GM21447 (cell line): ENCODE results near the gene LRRC14B.
"Not testable (repeated sequence)": the region's sequence is repeated elsewhere in the genome, so short reads cannot be mapped to it uniquely, and the experiment has no call there.

ENCODE experiments used
- ATAC-seq: cut with Tn5 transposase; IDR thresholded peaks from one replicate; pipeline ENCODE4 v1.9.1; 2021; ENCODE audit not compliant: unreplicated experiment

The LRRC14B gene

GRCh38 chr5:204966-205670, 13.8 kb downstream of the LRRC14B start:
- no peak for ATAC-seq

DNA sequence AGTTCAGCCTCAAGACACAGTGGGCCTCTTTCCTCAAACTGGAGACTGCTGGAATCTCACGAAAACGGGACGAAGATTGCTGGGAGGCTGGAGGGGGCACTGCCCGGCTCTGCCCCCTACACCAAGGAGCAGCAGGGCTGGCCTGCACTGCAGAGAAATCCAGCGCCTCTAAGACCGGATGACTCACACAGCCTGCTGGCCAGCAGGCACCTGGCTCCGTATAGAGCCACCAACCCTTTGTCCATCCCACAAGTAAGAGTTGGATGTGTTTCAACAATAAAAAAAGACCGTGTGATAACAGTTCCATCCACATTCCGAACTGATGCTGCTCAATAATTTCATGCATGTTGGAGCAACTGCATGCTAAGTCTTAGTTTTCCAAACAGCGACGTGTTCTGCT, 15.1 kb downstream of the LRRC14B start:
- no peak for ATAC-seq

- no peak for ATAC-seq
Measured at GRCh38 chr5:206927-207536, 15.7 kb downstream of the LRRC14B start.

DNA sequence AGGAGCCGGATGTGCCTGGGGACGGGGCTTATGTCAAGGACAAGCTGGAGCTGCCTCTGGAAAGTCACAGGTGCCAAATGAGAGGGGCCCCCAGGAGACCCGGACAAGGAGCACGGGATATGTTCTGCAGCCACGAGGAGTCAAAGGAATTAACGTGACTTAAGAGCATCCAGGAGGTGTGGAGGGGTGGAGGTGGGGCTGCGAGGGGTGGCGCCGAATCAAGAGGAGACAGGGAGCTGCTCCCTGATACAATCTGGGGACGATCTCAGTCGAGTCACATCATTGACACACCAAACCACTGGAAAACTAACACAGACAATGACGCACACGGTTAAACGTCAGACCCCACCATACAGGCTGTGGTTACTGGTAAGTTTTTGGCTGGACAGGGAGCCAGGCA, 16.3 kb downstream of the LRRC14B start:
- ATAC-seq = no peak

DNA sequence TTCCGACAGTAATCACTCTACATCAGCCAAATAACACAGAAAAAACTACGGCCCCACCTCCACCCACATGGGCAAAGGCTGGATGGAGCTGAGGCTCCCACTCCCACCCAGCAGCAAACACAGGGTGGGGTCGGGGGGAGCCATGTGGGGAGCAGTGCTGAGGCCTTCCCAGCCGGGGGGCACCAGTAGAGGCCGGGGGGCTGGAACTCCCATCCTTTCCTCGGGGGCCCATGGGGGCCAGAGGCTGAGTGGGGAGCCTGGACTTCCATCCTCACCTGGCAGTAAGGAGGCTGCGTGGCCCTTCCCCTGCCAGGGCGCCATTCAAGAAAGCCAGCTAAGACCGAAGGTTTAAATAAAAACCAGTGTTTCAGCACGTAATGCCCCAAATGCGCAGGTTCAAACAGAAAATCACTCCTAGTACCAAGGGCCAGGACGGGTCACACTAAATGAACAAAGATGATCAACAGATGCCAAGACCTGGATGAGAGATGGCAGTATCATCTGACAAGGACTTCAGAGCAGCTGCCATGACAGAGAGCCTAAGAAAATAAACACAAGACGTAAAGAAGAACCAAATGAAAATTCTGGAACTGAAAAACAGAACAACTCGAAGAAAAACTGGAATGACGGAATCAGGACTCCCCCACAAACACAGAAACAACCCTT, 17.3 kb downstream of the LRRC14B start:
- no peak for ATAC-seq

GRCh38 chr5:213803-214395, 22.6 kb downstream of the LRRC14B start:
- no peak for ATAC-seq

GRCh38 chr5:215256-215655, 24.0 kb downstream of the LRRC14B start:
- ATAC-seq = not testable (repeated sequence)

DNA sequence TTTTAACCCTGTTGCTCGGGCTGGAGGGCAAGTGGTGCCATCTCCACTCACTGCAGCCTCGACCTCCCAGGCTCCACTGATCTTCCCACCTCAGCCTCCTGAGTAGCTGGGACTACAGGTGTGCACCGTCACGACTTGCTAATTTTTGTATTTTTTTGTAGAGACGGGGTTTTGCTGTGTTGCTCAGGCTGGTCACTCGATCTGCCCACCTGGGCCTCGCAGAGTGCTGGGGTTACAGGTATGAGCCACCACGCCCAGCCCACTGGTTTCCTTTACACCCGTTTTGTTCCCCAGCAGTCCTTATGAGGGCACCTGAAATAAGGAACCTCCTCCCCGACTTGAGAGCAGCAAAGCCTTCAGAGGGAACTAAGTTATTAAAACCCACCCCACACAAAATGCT, 24.8 kb downstream of the LRRC14B start:
- not testable (repeated sequence) for ATAC-seq

DNA sequence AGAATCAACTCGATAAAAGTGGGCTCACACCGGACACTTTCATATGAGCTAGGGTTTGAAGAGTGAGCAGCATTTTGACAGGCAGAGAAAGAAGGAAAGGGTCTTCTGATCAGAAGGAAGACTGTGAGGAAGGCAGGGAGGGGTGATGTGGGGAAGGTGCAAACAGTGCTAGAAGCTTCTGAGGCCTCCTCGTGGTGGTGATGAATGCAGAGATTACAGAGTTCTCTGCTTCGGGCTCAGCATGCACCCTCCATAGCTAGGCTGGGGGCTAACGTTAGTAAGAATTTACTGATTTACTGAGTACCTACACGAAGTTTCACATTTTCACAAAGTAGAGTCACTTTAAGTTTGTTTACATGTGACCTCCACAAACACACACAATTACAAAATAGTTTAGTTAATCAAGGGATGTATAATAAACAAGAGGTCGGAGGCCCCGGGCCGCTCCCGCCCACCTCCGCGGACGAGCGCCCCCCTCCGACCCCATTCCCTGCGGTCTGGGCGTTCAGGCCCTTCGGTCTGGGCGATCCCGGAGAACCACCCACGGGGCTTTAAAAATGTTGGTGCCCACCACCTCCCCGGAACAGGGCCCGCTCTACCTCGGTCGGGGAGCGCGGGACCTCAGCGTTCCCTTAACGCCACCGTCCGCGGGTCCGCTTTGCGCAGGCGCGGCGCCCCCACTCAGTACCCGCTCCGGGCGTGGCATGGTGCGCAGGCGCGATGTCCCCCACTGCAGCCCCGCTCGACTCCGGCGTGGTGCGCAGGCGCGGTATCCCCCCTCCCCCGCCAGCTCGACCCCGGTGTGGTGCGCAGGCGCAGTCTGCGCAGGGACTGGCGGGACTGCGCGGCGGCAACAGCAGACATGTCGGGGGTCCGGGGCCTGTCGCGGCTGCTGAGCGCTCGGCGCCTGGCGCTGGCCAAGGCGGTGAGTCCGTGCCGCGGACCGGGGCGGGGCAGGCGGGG, 26.5 kb downstream of the LRRC14B start, which contains the start of the genes CCDC127 and SDHA:
Gene CCDC127 (minus strand): TSS at position 660 of the 963 bp plus-strand sequence. CDS start 1,304 bp downstream, outside the sequence.
Gene SDHA (plus strand): TSS at position 827 of the 963 bp plus-strand sequence. CDS start 36 bp downstream, at position 863.
- peak; percentile 59 for ATAC-seq

DNA sequence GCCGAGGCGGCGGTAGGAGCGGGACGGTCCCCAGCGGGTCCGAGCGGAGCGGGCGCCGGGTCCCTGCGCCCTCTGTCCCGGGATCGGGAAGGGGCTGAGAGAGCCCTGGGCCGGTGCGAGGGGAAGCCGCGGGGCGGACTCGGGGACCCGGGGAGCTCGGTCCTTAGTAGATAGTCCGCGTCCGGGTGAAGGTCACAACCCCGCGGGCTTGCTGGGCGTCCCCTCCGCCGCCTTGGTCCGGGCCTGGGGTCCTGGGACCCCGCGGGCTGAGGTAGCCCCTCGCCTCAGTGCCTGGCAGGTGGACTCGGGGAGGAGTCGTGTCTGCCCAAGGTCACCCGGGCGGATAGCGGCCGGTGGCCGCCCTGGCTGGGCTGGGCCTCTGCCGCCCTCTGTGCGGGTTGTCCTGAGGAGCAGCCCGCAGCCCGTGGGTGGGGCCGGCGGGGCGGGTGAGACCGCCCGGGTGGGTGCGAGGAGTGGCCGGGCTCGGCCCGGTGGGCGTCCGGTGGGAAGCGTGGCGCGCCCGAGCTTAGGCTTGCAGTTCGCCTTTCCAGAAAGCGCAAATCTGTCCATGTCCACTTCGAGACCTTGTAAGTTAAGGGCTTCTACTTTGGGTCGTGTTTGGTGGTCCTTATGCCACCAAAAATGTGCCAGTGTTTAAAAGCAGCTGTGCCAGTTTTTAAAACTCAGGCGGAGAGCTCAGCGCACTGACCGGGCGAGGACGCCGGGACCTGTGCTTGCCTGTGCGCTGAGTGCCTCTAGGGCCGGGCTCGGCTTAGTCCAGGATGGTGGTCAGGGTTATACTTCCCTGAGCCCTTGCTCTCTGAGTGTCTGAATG, 27.4 kb downstream of the LRRC14B start:
- peak; percentile 36 for ATAC-seq

- ATAC-seq = no peak
Measured at GRCh38 chr5:219460-219863, 28.2 kb downstream of the LRRC14B start.

- peak; percentile 36 for ATAC-seq
Measured at GRCh38 chr5:219991-220390, 28.7 kb downstream of the LRRC14B start.

DNA sequence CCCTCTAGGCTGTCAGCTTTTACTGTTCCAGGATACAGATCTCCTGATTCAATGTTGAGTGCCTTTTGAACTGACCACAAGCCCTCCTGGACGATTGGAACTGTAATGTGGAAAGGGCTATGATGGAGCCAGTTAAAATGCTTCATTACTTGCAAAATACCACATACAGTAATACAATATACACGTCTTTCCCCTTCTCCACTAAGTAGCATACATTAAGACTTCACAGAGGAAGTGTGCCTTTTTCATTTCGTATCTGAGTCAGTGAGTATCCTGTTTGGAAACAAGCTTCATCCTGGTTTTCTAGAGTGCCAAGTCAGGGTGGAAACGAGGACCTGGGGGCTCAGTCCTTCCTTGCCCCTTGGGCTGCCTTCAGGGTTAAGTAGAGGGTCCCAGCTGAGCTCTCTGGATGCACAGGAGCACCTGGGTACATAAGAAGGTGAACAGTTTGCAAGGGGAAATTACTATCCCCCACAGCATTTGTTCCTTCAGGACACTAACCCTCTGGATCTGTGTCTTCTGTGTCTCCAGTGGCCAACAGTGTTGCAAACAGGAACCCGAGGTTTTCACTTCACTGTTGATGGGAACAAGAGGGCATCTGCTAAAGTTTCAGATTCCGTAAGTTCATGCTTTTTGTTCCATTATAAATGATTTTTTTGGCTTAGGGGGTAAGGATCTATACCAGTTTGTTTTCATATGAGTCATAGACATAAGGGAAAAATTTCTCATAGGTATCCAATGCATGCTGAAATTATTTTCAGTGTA, 31.8 kb downstream of the LRRC14B start:
- ATAC-seq = not testable (repeated sequence)

DNA sequence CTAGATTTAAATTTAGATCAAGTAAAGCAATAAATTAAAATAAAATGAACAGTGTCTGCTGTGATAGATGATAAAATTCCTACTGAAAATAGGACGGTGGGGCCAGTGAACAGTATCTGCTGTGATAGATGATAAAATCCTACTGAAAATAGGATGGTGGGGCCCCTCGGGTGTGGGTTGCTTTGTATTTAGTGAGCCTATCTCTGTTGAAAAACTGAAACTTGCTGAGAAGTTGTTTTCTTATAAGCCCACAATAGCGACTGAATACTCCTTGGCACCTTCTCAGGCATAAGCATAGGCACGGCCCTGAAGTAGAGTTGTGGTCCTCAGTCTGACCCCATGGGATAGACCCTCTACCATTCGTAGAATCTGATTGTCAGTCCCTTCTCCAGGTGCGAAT, 32.5 kb downstream of the LRRC14B start:
- ATAC-seq = no peak

DNA sequence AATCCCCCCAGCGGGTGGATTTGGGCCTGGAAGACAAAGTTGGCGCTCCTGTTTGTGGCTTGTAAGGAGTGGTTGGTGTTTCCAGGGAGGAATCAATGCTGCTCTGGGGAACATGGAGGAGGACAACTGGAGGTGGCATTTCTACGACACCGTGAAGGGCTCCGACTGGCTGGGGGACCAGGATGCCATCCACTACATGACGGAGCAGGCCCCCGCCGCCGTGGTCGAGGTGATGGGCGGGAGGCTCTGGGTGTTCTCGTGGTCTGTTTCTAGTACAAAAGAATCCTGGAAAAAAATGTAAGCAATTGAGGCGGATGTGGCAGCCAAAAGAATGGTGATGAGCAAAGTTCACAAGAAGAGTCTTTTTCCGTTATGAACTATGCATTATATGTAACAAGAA, 34.0 kb downstream of the LRRC14B start:
- ATAC-seq = no peak

GRCh38 chr5:227375-227774, 36.1 kb downstream of the LRRC14B start:
- ATAC-seq = not testable (repeated sequence)

DNA sequence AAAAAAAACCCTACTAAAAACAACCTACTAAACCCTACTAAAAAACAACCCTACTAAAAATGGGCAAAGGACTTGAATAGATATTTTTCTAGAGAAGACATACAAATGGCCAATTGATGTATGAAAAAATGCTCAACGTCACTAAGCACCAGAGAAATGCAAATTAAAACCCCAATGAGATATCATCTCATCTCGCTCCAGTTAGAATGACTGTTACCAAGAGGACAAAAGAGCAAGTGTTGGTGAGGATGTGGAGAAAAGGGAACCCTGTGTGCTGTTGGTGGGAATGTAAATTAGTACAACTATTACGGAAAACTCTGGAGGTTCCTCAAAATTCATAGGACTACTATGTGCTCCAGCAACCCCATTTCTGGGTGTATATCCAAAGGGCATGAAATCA, 37.6 kb downstream of the LRRC14B start:
- ATAC-seq = no peak

- ATAC-seq = no peak
Measured at GRCh38 chr5:230711-231110, 39.4 kb downstream of the LRRC14B start.

DNA sequence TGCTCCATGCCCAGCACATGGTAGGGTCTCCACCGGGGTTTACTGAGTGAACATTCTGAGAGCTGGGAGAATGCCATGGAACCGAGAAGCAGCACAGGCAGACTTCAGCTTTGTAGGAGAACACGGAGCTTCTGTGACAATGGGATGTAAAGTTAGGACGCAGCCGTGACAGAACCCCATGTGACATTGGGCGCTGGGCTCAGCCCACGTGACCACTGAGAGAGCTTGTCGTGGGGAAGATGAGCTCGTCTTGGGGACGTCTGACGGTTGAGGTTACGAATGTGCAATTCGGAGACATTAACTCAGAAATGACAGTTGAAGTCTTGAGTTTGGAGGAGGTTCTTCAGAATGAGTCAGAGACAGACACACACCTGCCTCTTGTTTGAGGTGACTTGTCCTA, 40.4 kb downstream of the LRRC14B start:
- no peak for ATAC-seq
